Endometrial microvascular endothelial cells (primary cell): ENCODE data around the gene ERVMER34-1. TPM values are rescaled to one million over a fixed set of nuclear protein-coding genes. Genes with fewer than 3 reads are reported as not detected.

Source experiments
- total RNA-seq: library from RNA; depleted of rRNA; stranded (reverse); fragments of >200 nt; gene quantifications from one replicate; pipeline ENCODE4 v1.2.3, GENCODE V29; 2015; ENCODE audit errors: inconsistent ontology term

The ERVMER34-1 gene
- total RNA-seq, 1 donor from 2014 or later, result 0.46 TPM

Other genes starting within 250 kb of the ERVMER34-1 start
- gene USP46, start 92.1 kb downstream of the ERVMER34-1 start, total RNA-seq, result 15.1 TPM
- not detected for gene RASL11B, start 110.9 kb upstream of the ERVMER34-1 start, total RNA-seq